ENCODE measurements around the gene RNF208.
A peak's percentile ranks its signal among the peaks of the same experiment; 100 is the strongest.
"Not testable (repeated sequence)": the region's sequence is repeated elsewhere in the genome, so short reads cannot be mapped to it uniquely, and the experiment has no call there.

The RNF208 gene

DNA sequence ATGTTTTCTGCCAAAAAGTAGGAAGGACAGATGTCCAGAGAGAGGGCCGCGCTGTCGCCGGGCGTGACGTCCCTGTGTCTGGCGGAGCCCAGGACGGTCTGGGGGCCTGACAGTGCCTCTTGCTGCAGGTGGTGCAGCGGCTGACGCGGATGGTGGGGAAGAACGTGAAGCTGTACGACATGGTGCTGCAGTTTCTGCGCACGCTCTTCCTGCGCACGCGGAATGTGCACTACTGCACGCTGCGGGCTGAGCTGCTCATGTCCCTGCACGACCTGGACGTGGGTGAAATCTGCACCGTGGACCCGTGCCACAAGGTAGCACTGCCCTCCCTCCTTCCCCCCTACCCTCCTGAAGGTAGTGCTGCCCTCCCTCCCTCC lies 40.9 kb upstream of the RNF208 start:
- no peaks in the 10 kb centered on the region for H3K27me3 ChIP-seq (ENCODE audit: control insufficient read depth, insufficient read depth, low read length)
- H3K4me1 ChIP-seq (ENCODE audit: control insufficient read depth, insufficient read depth, low read length): no peaks in the 10 kb centered on the region
- H3K36me3 ChIP-seq (ENCODE audit: control insufficient read depth, insufficient read depth, low read length): peaks cover 30% of the 10 kb centered on the region
- H3K9ac ChIP-seq (ENCODE audit: low read length): no peak overlapping the region
- H3K27ac ChIP-seq (ENCODE audit: low read depth, low read length): no peak overlapping the region
- H3K4me3 ChIP-seq (ENCODE audit: low read length): no peak overlapping the region

DNA sequence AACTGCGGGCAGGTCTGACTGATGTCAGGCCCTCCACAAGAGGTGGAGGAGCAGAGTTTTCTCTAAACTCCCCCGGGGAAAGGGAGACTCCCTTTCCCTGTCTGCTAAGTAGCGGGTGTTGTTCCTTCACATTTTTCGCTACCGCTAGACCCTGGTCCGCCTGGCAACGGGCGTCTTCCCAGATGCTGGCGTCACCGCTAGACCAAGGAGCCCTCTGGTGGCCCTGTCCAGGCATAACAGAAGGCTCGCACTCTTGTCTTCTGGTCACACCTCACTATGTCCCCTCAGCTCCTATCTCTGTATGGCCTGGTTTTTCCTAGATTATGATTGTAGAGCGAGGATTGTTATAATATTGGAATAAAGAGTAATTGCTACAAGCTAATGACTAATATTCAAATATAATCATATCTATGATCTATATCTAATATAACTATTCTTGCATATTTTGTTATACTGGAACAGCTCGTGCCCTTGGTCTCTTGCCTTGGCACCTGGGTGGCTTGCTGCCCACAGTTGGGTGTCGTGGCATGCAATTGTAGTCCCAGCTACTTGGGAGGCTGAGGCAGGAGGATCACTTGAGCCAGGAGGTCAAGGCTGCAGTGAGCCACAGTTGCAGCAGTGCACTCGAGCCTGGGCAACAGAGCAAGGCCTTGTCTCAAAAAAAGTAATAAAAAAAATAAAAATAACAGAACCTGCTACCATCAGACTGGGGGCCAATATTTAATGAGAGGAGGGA lies 40.3 kb upstream of the RNF208 start:
- H3K9ac ChIP-seq (ENCODE audit: low read length); H3K4me1 ChIP-seq (ENCODE audit: control insufficient read depth, insufficient read depth, low read length); H3K27me3 ChIP-seq (ENCODE audit: control insufficient read depth, insufficient read depth, low read length); H3K4me3 ChIP-seq (ENCODE audit: low read length); H3K27ac ChIP-seq (ENCODE audit: low read depth, low read length): not testable (repeated sequence)
- H3K36me3 ChIP-seq (ENCODE audit: control insufficient read depth, insufficient read depth, low read length): peaks cover 28% of the 10 kb centered on the region

DNA sequence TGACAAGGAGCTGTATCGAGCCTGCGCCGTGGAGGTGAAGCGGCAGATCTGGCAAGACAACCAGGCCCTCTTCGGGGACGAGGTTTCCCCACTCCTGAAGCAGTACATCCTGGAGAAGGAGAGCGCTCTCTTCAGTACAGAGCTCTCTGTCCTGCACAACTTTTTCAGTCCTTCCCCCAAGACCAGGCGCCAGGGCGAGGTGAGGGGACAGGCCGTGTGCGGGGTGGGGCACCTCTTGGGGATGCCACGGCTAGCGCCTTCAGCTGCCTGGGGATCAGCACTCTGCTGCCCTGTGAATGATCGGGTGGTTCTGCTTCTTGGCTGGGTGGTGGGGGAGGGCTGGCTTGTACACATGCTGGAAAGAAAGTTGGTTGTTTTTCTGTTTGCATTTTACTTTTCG lies 34.8 kb upstream of the RNF208 start:
- Histone ChIP-seq H3K36me3 (ENCODE audit: control insufficient read depth, insufficient read depth, low read length) (peaks cover 2% of the 10 kb centered on the region), H3K4me1 (ENCODE audit: control insufficient read depth, insufficient read depth, low read length) (peaks cover 10% of the 10 kb centered on the region), H3K4me3 (ENCODE audit: low read length) (no peak overlapping the region), H3K9ac (ENCODE audit: low read length) (no peak overlapping the region), H3K27ac (ENCODE audit: low read depth, low read length) (no peak overlapping the region), H3K27me3 (ENCODE audit: control insufficient read depth, insufficient read depth, low read length) (no peaks in the 10 kb centered on the region)

DNA sequence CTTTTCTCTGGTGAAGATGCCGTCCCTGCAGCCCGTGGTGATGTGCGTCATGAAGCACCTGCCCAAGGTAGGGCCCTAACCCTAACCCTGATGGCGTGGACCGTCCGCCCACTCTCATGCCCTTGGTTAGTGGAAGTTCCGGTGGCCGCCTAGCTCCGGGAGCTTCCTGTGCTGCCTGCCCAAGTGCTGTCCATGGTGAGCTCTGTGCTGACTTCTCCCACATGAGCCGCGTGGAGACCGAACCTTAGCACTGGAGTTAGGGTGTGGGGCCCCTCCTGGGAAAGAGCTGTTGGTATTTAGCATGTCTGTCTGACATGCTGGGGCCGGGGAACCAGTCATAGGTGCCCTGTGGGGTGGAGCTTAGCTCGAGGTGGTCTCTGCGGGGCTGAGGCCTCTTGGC lies 34.3 kb upstream of the RNF208 start:
- no peaks in the 10 kb centered on the region for H3K27me3 ChIP-seq (ENCODE audit: control insufficient read depth, insufficient read depth, low read length)
- H3K9ac ChIP-seq (ENCODE audit: low read length): no peak overlapping the region
- H3K4me1 ChIP-seq (ENCODE audit: control insufficient read depth, insufficient read depth, low read length): peaks cover 10% of the 10 kb centered on the region
- peaks cover 2% of the 10 kb centered on the region for H3K36me3 ChIP-seq (ENCODE audit: control insufficient read depth, insufficient read depth, low read length)
- peak overlapping the region; percentile 85 for H3K4me3 ChIP-seq (ENCODE audit: low read length)
- no peak overlapping the region for H3K27ac ChIP-seq (ENCODE audit: low read depth, low read length)

DNA sequence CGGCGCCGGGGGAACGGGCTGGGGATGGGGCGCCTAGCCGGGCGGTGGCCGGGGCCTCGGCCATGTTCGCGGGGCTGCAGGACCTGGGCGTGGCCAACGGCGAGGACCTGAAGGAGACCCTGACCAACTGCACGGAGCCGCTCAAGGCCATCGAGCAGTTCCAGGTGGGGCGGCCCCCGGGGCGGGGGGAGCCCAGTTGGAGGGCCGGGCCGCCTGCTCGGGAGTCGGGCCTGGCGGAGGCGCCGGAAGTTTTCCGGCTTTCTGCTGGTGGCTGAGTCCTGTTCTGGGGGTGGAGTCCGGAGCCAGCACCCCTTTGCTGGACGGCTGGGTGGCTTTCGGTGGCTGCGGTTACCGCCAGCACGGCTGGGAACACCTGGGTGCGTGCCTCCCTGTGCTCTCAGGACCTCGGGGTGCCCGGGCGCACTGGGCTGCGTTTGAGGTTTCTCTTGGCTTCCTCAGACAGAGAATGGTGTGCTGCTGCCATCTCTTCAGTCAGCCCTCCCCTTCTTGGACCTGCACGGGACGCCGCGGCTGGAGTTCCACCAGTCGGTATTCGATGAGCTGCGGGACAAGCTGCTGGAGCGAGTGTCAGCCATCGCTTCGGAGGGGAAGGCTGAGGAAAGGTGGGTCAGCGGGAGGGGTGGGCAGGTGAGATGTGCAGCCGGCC lies 33.5 kb upstream of the RNF208 start:
- Histone ChIP-seq H3K27me3 (ENCODE audit: control insufficient read depth, insufficient read depth, low read length) (no peaks in the 10 kb centered on the region), H3K36me3 (ENCODE audit: control insufficient read depth, insufficient read depth, low read length) (peaks cover 2% of the 10 kb centered on the region), H3K27ac (ENCODE audit: low read depth, low read length) (peak overlapping the region; percentile 58), H3K9ac (ENCODE audit: low read length) (peak overlapping the region; percentile 80), H3K4me1 (ENCODE audit: control insufficient read depth, insufficient read depth, low read length) (peaks cover 10% of the 10 kb centered on the region), H3K4me3 (ENCODE audit: low read length) (peak overlapping the region; percentile 85)

DNA sequence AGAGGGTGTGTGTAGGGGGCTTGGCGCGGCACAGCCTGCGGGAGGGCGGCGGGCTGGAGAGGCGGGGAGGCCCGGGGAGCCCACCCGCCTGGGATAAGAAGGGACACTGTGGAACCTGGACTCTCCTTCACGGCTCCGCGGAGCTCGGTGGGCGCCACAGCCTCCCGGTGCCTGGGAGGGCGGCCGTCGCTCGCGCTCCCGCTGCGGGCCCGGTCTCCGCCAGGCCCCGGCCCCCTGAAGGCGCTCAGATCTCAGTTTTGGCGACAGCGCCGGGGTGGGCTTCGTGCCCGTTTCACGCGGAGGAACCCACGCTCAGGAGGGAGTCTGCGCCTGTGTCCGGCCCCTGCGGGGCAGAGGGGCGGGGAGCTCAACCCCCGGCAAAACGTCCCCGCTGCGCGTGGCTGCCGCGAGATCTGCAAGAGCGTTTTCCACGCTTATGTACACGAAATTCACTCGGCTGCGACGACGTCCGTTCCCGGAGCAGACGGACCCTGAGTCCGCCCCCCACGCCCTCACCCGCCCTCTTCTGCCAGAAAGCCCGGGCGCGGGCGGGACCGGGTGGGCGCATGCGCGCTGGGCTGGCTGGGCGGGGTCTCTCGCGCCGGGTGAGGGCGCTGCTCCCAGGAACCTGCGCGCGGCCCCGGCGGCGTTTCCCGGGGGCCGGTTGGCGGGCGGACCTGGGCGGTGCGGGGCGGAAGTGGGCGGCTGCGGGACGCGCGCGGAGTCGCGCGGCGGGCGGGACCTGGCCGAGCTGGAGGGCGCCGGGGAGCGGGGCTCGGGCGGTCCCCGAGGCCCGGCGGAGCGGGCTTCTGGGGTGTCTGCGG lies 32.8 kb upstream of the RNF208 start, which contains the start of gene NELFB:
NELFB (plus strand) TSS at position 704 of the 824 bp plus-strand sequence.
- H3K9ac ChIP-seq (ENCODE audit: low read length): peak within 1 kb of the TSS; percentile 80
- H3K4me3 ChIP-seq (ENCODE audit: low read length): peak within 1 kb of the TSS; percentile 92
- peaks cover 10% of the 10 kb centered on the region for H3K4me1 ChIP-seq (ENCODE audit: control insufficient read depth, insufficient read depth, low read length)
- H3K27me3 ChIP-seq (ENCODE audit: control insufficient read depth, insufficient read depth, low read length): no peaks in the 10 kb centered on the region
- peaks cover 2% of the 10 kb centered on the region for H3K36me3 ChIP-seq (ENCODE audit: control insufficient read depth, insufficient read depth, low read length)
- H3K27ac ChIP-seq (ENCODE audit: low read depth, low read length): peak within 1 kb of the TSS; percentile 61

DNA sequence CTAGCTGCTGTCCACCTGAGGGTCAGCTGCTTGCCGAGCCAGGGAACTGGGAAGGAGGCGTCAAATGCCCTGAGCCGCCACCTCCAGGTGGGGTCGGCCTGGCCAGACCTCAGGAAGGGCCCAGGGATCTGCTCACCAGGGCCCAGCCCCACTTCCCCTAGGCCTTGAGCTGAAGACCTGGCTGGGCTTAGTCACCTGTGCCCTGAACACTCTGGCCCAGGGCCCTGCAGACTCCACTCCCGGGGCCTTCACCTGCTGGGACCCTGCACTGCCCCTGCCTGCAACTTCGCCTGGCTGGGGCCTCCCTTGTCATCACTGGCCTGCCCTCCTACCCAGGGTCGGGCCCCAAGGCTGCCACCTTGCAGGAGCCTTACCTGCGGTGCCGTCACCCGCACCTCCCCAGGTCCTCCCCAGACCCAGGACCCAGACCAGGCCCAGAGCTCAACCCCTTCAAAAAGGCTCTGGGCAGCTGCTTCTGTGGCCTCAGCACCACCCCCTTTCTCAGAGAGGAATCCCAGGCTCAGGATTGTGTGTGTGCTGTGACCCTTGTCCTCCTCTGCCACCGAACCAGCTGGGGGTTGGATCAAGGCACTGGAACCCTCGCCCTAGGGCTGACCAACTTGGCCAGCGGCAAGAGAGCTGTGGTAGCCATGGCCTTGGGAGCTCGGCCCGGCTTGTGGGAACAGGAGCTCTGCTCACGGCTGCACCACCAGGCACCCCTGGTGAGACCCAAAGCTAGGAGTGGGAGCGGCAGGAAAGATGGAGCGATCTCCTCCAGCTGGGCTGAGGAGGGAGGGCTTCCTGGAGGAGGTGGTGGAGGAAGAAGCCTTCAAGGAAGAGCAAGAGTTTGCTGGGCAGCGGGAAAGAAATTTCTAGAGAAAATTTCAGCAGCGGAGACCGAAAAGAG lies 31.9 kb upstream of the RNF208 start:
- H3K4me3 ChIP-seq (ENCODE audit: low read length): peak overlapping the region; percentile 92
- H3K4me1 ChIP-seq (ENCODE audit: control insufficient read depth, insufficient read depth, low read length): peaks cover 10% of the 10 kb centered on the region
- H3K27ac ChIP-seq (ENCODE audit: low read depth, low read length): no peak overlapping the region

DNA sequence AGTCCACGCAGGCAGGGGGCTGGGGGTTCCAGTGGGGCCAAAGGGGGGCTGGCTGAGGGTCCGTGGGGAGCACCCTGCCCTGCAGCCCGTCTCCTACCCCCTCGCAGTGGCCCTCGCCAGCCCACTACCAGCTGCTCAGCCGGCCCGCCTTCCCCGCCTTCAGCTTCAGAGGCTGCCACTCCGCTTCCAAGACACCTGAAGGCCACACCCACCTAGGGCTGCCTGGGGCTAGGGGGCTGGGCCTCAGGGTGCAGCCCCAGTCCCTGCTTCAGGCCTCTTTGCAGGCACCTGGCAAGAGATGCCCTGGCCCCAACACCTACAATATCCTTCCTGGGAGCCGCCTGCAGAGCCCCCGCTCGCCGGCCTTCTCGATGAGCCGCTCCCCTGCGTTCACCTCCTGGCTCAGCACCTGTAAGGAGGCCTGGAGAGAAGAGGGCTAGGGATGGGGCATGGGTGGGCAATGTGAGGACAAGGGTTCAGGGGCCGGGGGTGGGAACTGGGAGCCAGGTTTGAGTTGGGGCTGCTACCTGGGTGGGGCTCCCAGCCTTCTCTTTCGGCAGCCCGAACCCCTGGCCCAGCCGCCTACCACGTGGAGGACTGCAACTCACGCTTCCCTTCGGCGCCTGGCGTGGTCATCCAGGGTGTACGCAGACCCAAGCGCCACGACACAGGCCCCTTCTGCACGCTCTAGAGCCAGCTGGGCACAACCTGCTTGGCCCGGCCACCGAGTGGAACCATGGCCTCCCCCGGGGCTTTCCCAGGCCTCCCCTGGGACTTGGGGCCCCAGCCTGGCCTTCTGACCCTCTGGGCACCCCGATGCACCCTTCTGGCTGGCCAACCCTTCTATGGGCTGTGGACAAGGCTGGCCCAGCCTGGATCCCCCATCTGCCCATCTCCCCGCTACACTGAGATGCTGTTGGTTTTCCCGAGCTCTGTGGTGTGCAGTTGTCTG lies 30.8 kb upstream of the RNF208 start:
- Histone ChIP-seq H3K4me1 (ENCODE audit: control insufficient read depth, insufficient read depth, low read length) (peaks cover 10% of the 10 kb centered on the region), H3K27ac (ENCODE audit: low read depth, low read length) (no peak overlapping the region), H3K4me3 (ENCODE audit: low read length) (no peak overlapping the region), H3K27me3 (ENCODE audit: control insufficient read depth, insufficient read depth, low read length) (no peaks in the 10 kb centered on the region), H3K36me3 (ENCODE audit: control insufficient read depth, insufficient read depth, low read length) (no peaks in the 10 kb centered on the region), H3K9ac (ENCODE audit: low read length) (no peak overlapping the region)

More for the DNA sequence above, 31.9 kb upstream of the RNF208 start:
- H3K27me3 ChIP-seq (ENCODE audit: control insufficient read depth, insufficient read depth, low read length): no peaks in the 10 kb centered on the region
- H3K36me3 ChIP-seq (ENCODE audit: control insufficient read depth, insufficient read depth, low read length): no peaks in the 10 kb centered on the region
- peak overlapping the region; percentile 62 for H3K9ac ChIP-seq (ENCODE audit: low read length)

DNA sequence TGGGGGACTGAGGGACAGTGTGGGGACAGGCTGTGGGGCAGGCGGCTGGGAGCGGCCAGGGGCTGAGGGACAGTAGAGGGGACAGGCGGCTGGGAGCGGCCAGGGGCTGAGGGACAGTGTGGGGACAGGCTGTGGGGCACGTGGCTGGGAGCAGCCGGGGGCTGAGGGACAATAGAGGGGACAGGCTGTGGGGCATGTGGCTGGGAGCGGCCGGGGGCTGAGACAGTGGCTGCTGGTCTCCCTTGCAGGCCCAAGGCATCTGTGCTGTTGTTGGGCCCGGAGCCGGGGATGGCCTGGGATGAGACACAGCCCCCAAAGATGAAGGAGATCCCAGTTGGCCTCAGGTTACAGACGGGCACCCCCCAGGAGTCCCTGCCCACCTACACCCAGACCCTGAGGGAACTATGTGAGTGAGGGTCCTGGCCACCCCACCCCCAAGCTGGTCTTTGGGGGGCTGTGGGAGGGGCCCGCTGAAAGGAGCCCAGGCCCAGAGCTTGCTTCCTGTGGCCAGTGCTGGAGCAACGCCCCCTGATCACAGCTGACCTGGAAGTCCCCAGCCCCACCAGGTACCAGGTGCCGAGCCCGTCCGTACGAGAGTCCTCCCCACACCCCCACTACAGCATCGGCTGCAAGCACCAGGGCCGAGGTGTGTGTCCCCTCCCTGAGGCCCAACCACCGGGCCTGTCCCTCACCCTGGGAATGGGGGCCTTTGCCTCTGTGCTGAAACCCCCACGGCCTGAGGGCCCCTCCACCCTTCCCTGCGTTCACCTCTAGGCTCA lies 29.6 kb upstream of the RNF208 start:
- Histone ChIP-seq H3K27ac (ENCODE audit: low read depth, low read length) (no peak overlapping the region), H3K4me1 (ENCODE audit: control insufficient read depth, insufficient read depth, low read length) (peaks cover 8% of the 10 kb centered on the region), H3K27me3 (ENCODE audit: control insufficient read depth, insufficient read depth, low read length) (no peaks in the 10 kb centered on the region), H3K4me3 (ENCODE audit: low read length) (no peak overlapping the region), H3K9ac (ENCODE audit: low read length) (no peak overlapping the region), H3K36me3 (ENCODE audit: control insufficient read depth, insufficient read depth, low read length) (no peaks in the 10 kb centered on the region)

DNA sequence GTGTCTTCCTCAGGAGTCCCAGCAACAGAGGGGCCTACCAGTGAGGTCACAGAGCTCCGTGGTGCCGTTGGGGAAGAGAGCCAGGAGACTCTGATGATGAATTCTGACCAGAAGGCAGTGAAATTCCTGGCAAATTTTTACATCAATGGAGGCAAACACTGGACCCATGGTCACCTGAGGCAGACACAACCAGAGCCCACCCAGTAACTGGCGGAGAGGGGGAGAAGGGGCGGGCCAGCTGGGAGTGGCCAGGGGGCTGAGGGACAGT lies 29.1 kb upstream of the RNF208 start, which contains the start of gene STPG3:
STPG3 (plus strand) TSS at position 93 of the 268 bp plus-strand sequence; CDS start at position 94, 1 bp downstream.
- Histone ChIP-seq H3K27ac (ENCODE audit: low read depth, low read length) (no peak within 1 kb of the TSS), H3K4me3 (ENCODE audit: low read length) (no peak within 1 kb of the TSS), H3K36me3 (ENCODE audit: control insufficient read depth, insufficient read depth, low read length) (no peaks in the 10 kb centered on the region), H3K4me1 (ENCODE audit: control insufficient read depth, insufficient read depth, low read length) (peaks cover 3% of the 10 kb centered on the region), H3K27me3 (ENCODE audit: control insufficient read depth, insufficient read depth, low read length) (no peaks in the 10 kb centered on the region), H3K9ac (ENCODE audit: low read length) (no peak within 1 kb of the TSS)
